Natural killer cell treated with Interleukin-12 subunit alpha and Interleukin-12 subunit beta and Interleukin-15 and Interleukin-18, amount 100 ng/mL, for 72 hours (primary cell): ENCODE measurements around the gene HDAC1. TPM values are rescaled to one million over a fixed set of nuclear protein-coding genes. Genes with fewer than 3 reads are reported as not detected.
A peak's percentile ranks its signal among the peaks of the same experiment; 100 is the strongest.
"Not testable (repeated sequence)": the region's sequence is repeated elsewhere in the genome, so short reads cannot be mapped to it uniquely, and the experiment has no call there.

Experiments
- ATAC-seq, 2 donors: fragments of 150-1000 bp; cut with Tn5 transposase in 1 of 2; sonication (Bioruptor Pico), chemical (Tn5 transposase) in 1 of 2; 2 replicates each; pipeline ENCODE4 v1.10.0; 2021
- DNase-seq: peaks from one replicate; pipeline ENCODE4 v3.0.0; 2022; ENCODE audit warnings: low spot score
- H3K27ac Mint-ChIP-seq, 2 donors: 1 replicate in 1 of 2; 2 replicates in 1 of 2; pipeline ENCODE4 v1.8.0; 2022; ENCODE audit warnings: mixed read lengths in 2 of 2, mild to moderate bottlenecking in 1 of 2, moderate library complexity in 1 of 2
- H3K27me3 Mint-ChIP-seq, 2 donors: 1 replicate in 1 of 2; 2 replicates in 1 of 2; pipeline ENCODE4 v1.8.0; 2022; ENCODE audit warnings: mixed read lengths in 2 of 2
- H3K36me3 Mint-ChIP-seq: one replicate; pipeline ENCODE4 v1.8.0; 2022; ENCODE audit warnings: mixed read lengths
- H3K4me1 Mint-ChIP-seq, 2 donors: 1 replicate in 1 of 2; 2 replicates in 1 of 2; pipeline ENCODE4 v1.8.0; 2022; ENCODE audit warnings: low read depth in 2 of 2, mixed read lengths in 2 of 2, mild to moderate bottlenecking in 1 of 2
- H3K4me3 Mint-ChIP-seq: one replicate; pipeline ENCODE4 v1.8.0; 2022; ENCODE audit warnings: mixed read lengths
- H3K9me3 Mint-ChIP-seq: 2 replicates; pipeline ENCODE4 v1.8.0; 2022; ENCODE audit warnings: mixed read lengths
- total RNA-seq, 2 donors: library from RNA; stranded (reverse); gene quantifications; one replicate each; pipeline ENCODE4 v1.2.3, GENCODE V29; 2022

The HDAC1 gene
- 100 to 1,000 TPM; 186 to 225 TPM for total RNA-seq

- H3K36me3 Mint-ChIP-seq: peaks cover 6% of the 10 kb centered on the region
- H3K4me1 Mint-ChIP-seq: peaks cover 27 to 34% of the 10 kb centered on the region in 2 donors
- no peaks in the 10 kb centered on the region for H3K27me3 Mint-ChIP-seq
- H3K4me3 Mint-ChIP-seq: peak within 1 kb of the TSS; percentile 89
- H3K9me3 Mint-ChIP-seq: no peaks in the 10 kb centered on the region
- ATAC-seq (peak; percentile 100), DNase-seq (peak; percentile 99)
- peak within 1 kb of the TSS; percentile 90 for H3K27ac Mint-ChIP-seq
Observed at GRCh38 chr1:32291708-32292538, at the start of gene HDAC1. HDAC1 (plus strand) TSS chr1:32292083; CDS start chr1:32292170, 87 bp downstream.

GRCh38 chr1:32242341-32242851 lies 49.5 kb upstream of the HDAC1 start:
- Mint-ChIP-seq H3K4me1 (peaks cover 0 to 13% of the 10 kb centered on the region in 2 donors), H3K4me3 (no peak overlapping the region), H3K36me3 (no peaks in the 10 kb centered on the region), H3K27me3 (no peaks in the 10 kb centered on the region), H3K9me3 (no peaks in the 10 kb centered on the region), H3K27ac (no peak overlapping the region)
- no peak for ATAC-seq
- DNase-seq: no peak

GRCh38 chr1:32246888-32247273 lies 45.0 kb upstream of the HDAC1 start, which contains the start of gene FAM167B:
FAM167B (plus strand) TSS chr1:32247222; CDS start chr1:32247422, 200 bp downstream.
- peak within 1 kb of the TSS; percentile 98 for H3K4me3 Mint-ChIP-seq
- H3K9me3 Mint-ChIP-seq: no peaks in the 10 kb centered on the region
- peaks cover 34% of the 10 kb centered on the region in 2 donors for H3K4me1 Mint-ChIP-seq
- DNase-seq: no peak
- H3K36me3 Mint-ChIP-seq: peaks cover 3% of the 10 kb centered on the region
- peak within 1 kb of the TSS; percentile 91 to 98 for H3K27ac Mint-ChIP-seq
- no peak for ATAC-seq
- no peaks in the 10 kb centered on the region for H3K27me3 Mint-ChIP-seq

- Mint-ChIP-seq H3K4me3 (peak overlapping the region; percentile 98), H3K27ac (peak overlapping the region; percentile 91 to 98), H3K9me3 (no peaks in the 10 kb centered on the region), H3K27me3 (no peaks in the 10 kb centered on the region), H3K36me3 (peaks cover 4% of the 10 kb centered on the region), H3K4me1 (peaks cover 35 to 40% of the 10 kb centered on the region in 2 donors)
- ATAC-seq (no peak), DNase-seq (no peak)
Observed at GRCh38 chr1:32247452-32247851, 44.4 kb upstream of the HDAC1 start.

- Mint-ChIP-seq H3K4me3 (peak overlapping the region; percentile 98), H3K27ac (peak overlapping the region; percentile 91 to 98), H3K4me1 (peaks cover 38 to 45% of the 10 kb centered on the region in 2 donors), H3K36me3 (peaks cover 4% of the 10 kb centered on the region), H3K9me3 (no peaks in the 10 kb centered on the region), H3K27me3 (no peaks in the 10 kb centered on the region)
- ATAC-seq: peak; percentile 66 to 83
- DNase-seq: peak; percentile 91
Observed at GRCh38 chr1:32247983-32248889, 43.6 kb upstream of the HDAC1 start.

- H3K27me3 Mint-ChIP-seq: no peaks in the 10 kb centered on the region
Observed at GRCh38 chr1:32249831-32250525, 41.9 kb upstream of the HDAC1 start.

GRCh38 chr1:32250893-32251716 lies 40.8 kb upstream of the HDAC1 start, which contains the start of gene LCK:
LCK (plus strand) TSS chr1:32251265; CDS start chr1:32274330, 23,065 bp downstream.
- peak; percentile 83 for DNase-seq

More at GRCh38 chr1:32249831-32250525, 41.9 kb upstream of the HDAC1 start:
- DNase-seq (peak; percentile 81), ATAC-seq (peak; percentile 72 to 79)
- Mint-ChIP-seq H3K4me1 (peaks cover 46 to 51% of the 10 kb centered on the region in 2 donors), H3K27ac (peak overlapping the region; percentile 91 to 98), H3K36me3 (peaks cover 4% of the 10 kb centered on the region), H3K9me3 (no peaks in the 10 kb centered on the region), H3K4me3 (peak overlapping the region; percentile 98)

GRCh38 chr1:32255072-32256071 lies 36.5 kb upstream of the HDAC1 start:
- no peaks in the 10 kb centered on the region for H3K27me3 Mint-ChIP-seq
- peaks cover 4% of the 10 kb centered on the region for H3K36me3 Mint-ChIP-seq
- DNase-seq (no peak), ATAC-seq (peak in 1 of 2 donors; percentile 37)
- no peaks in the 10 kb centered on the region for H3K9me3 Mint-ChIP-seq
- peaks cover 43 to 50% of the 10 kb centered on the region in 2 donors for H3K4me1 Mint-ChIP-seq
- H3K4me3 Mint-ChIP-seq: peak overlapping the region; percentile 91
- peak overlapping the region; percentile 88 to 98 for H3K27ac Mint-ChIP-seq

More at GRCh38 chr1:32250893-32251716, 40.8 kb upstream of the HDAC1 start, which contains the start of gene LCK:
- H3K4me3 Mint-ChIP-seq: peak within 1 kb of the TSS; percentile 98
- peaks cover 4% of the 10 kb centered on the region for H3K36me3 Mint-ChIP-seq
- no peaks in the 10 kb centered on the region for H3K27me3 Mint-ChIP-seq
- H3K27ac Mint-ChIP-seq: peak within 1 kb of the TSS; percentile 91 to 98
- peaks cover 51 to 57% of the 10 kb centered on the region in 2 donors for H3K4me1 Mint-ChIP-seq
- peak; percentile 68 to 69 for ATAC-seq
- H3K9me3 Mint-ChIP-seq: no peaks in the 10 kb centered on the region

GRCh38 chr1:32256473-32257226 lies 35.2 kb upstream of the HDAC1 start:
- no peak for DNase-seq
- H3K27ac Mint-ChIP-seq: peak overlapping the region; percentile 90 to 93
- peak overlapping the region; percentile 81 for H3K4me3 Mint-ChIP-seq
- H3K9me3 Mint-ChIP-seq: no peaks in the 10 kb centered on the region
- peaks cover 37 to 42% of the 10 kb centered on the region in 2 donors for H3K4me1 Mint-ChIP-seq
- H3K36me3 Mint-ChIP-seq: peaks cover 3% of the 10 kb centered on the region
- no peak for ATAC-seq
- no peaks in the 10 kb centered on the region for H3K27me3 Mint-ChIP-seq

GRCh38 chr1:32257227-32257508 lies 34.7 kb upstream of the HDAC1 start:
- DNase-seq (no peak), ATAC-seq (no peak)
- Mint-ChIP-seq H3K9me3 (no peaks in the 10 kb centered on the region), H3K27me3 (no peaks in the 10 kb centered on the region), H3K4me3 (peak overlapping the region; percentile 81), H3K4me1 (peaks cover 32 to 37% of the 10 kb centered on the region in 2 donors), H3K36me3 (no peaks in the 10 kb centered on the region), H3K27ac (peak overlapping the region; percentile 90 to 93)

- Mint-ChIP-seq H3K27ac (peak overlapping the region in 1 of 2 donors; percentile 53), H3K4me1 (peaks cover 29 to 31% of the 10 kb centered on the region in 2 donors)
- not testable (repeated sequence) for DNase-seq, H3K4me3 Mint-ChIP-seq, H3K36me3 Mint-ChIP-seq, H3K9me3 Mint-ChIP-seq, H3K27me3 Mint-ChIP-seq, ATAC-seq
Observed at GRCh38 chr1:32263236-32263593, 28.7 kb upstream of the HDAC1 start.
